ENCODE results near the gene POLR2F.

POLR2F gene

DNA sequence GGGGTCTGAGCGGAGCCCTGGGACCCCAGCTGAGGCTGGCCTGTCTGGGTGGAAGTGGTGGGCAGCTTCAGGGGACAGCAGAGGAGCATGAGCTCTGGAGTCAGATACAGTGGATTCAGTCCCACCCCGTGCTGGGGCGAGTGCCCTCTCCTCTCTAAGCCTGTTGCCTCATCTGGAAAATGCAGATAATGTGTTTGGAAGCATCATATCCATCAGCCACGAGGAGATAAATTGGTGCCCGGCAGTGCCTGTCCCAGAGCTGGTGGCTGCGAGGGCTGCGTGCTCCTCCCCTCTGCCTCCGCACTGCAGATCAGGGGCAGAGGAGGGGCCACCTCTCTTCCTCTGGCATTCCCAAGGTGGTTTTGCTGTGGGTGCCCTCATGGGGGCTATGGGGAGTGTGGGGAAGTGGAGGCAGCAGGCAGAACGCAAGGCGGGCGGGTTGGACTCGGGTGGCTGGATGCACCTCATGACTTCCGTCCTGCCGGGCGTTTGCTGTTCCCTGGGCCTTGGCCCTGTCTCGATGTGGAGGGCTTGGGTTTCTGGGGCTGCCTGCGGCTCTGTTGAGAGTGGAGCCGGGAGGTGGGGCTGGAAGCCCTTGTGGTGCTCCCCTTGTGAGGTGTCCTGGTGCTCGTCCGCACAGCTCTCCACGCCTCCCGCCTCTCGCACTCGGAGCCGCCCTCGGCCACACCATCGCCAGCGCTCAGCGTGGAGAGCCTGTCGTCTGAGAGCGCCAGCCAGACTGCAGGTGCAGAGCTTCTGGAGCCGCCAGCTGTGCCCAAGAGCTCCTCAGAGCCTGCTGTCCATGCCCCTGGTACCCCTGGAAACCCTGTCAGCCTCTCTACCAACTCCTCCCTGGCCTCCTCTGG is 26.5 kb upstream of the POLR2F start:
- no peak for TF ChIP-seq CTCF (IDR thresholded peaks at IDR 0.05)

DNA sequence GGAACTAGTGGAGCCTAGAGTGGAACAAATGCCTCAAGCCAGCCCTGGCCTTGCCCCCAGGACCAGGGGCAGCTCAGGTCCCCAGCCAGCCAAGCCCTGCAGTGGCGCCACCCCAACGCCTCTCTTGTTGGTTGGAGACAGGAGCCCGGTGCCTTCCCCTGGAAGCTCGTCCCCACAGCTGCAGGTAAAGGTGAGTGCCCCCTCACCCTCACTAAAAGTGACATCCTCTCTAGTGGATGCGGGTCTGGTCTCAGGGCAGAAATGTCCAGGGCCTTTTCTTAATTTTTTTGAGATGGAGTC is 25.9 kb upstream of the POLR2F start:
- no peak for TF ChIP-seq CTCF (IDR thresholded peaks at IDR 0.05)

DNA sequence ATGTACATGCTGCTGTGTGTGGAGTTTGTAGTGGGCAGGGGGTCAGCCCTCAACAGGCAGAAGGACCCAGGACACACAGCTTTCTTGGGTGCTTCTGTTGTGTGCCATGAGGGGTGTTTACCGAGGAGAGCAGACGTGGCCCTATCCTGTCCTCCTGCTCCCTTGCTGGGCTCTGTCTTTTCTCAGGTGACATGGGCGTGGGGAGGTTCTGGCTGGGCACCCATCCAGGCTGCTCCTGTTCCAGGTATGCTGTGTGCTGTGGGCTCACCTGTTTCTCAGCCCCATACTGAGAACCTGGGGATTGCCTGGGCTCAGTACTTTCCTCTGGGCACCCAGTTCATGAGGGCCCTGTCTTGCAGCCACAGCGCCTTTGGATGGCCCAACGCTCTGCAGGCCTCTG is 24.1 kb upstream of the POLR2F start:
- no peak for TF ChIP-seq CTCF (IDR thresholded peaks at IDR 0.05)

DNA sequence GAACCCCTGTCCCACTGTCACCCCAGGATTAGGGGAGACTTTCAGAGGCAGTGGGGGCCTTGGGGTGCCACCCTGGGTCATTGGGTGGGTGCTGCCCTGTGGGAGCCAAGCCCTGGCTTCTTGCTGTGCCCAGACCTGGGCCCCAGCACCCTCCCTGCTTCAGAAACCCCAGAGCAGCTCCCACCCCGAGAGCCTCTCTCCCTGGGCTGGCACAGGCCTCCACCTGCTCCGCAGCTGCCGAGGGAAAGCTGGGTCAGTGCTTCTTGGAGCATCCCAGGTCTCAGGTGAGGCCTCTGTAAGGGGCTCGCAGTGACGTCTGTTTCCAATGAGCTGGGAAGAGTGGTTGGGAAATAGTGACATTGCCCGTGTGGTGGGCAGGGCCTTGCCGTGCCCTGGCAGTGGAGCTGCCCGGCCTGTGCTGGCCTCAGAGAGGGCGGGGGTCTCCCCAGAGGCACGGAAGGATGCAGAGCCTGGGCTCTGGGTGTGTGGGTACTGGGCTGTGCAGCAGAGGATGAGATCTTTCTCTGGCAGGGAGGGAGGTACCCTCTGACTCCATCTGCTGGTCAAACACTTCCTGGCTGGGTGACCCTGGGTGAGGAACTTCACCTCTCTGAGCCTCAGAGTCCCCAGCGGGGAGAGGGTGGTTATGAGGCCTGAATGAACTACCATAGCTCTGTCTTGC is 23.1 kb upstream of the POLR2F start:
- peak; percentile 44; the same call in 1 of the 2 replicates for TF ChIP-seq CTCF (IDR thresholded peaks at IDR 0.05)

DNA sequence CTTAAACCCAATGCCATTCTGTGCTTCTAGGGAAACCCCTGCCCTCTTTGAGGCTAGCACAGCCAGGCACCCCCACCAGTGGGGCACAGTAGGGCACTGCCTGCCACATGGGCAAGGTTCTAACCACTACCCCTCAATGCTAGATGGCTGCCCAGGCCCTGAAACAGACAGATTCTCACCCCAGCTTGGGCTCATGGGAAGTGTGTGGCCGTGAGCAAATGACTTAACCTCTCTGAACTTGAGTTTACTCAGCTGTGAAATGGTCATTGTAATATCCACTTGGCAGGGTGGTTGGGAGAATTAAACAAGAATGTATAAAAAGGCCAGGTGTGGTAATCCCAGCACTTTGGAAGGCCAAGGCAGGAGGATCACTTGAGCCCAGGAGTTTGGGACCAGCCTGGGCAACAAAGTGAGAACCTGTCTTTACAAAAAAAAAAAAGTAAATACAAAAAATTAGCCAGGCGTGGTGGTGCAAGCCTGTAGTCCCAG is 22.5 kb upstream of the POLR2F start:
- TF ChIP-seq CTCF (IDR thresholded peaks at IDR 0.05), result no peak

DNA sequence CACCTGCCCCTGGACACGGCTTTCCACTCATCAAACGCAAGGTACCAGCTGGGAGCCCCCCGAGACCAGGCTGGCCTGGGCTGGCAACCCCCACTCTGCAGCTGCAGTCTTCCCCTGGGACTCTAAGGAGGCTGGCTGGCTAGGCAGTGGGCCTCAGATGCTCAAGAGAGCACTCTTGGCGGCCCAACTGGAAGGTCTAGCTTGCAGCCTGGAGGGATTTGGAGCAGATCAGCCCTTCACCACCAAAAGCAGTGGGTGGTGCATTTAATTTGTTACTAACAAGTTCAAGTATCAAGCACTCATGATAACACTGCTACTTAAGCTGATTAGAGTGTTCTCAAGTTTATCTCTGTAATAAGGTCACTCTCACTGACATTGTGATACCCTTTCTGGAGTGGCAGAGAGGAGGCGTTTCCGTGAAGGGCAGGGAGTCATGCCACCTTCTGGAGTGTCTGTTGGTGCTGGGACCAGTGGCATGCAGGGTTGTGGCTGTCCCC is 21.6 kb upstream of the POLR2F start:
- TF ChIP-seq CTCF (IDR thresholded peaks at IDR 0.05), result no peak

GRCh38 chr22:37932401-37932800 is 21.1 kb upstream of the POLR2F start:
- no peak for TF ChIP-seq CTCF (IDR thresholded peaks at IDR 0.05)
